Neural cell (in vitro differentiated cells): Measurements from ENCODE around the gene TMCO4. TPM values are rescaled to one million over a fixed set of nuclear protein-coding genes. Genes with fewer than 3 reads are reported as not detected.

Experiments
- H2AFZ ChIP-seq: fragments of 200-600, 300-800 bp; sonication (generic), shearing (Covaris generic); 2 replicates; pipeline ENCODE4 v1.6.0; 2014; ENCODE audit warnings: low read depth, mild to moderate bottlenecking, antibody characterized with exemption, low read length, moderate library complexity
- H3F3A ChIP-seq: fragments of 200-600 bp; shearing (Covaris generic); 2 replicates; pipeline ENCODE4 v1.6.1; 2016; ENCODE audit warnings: mild to moderate bottlenecking, moderate library complexity, mixed read lengths, antibody characterized with exemption, low read length; ENCODE audit not compliant: insufficient read depth, poor library complexity, severe bottlenecking
- H3K27ac ChIP-seq: fragments of 200-600, 300-800 bp; sonication (generic), shearing (Covaris generic); 2 replicates; pipeline ENCODE4 v1.5.1; 2014; ENCODE audit warnings: mild to moderate bottlenecking, low read length, moderate library complexity
- H3K27me3 ChIP-seq: fragments of 300-800, 200-600 bp; sonication (generic), shearing (Covaris generic); 2 replicates; pipeline ENCODE4 v1.6.0; 2014; ENCODE audit warnings: mild to moderate bottlenecking, low read depth, low read length, moderate library complexity; ENCODE audit not compliant: insufficient read depth
- H3K36me3 ChIP-seq: fragments of 300-800, 200-600 bp; sonication (generic), shearing (Covaris generic); 2 replicates; pipeline ENCODE4 v1.5.1; 2014; ENCODE audit warnings: mild to moderate bottlenecking, antibody characterized with exemption, low read length, moderate library complexity; ENCODE audit not compliant: insufficient read depth
- H3K4me2 ChIP-seq: fragments of 300-800, 200-600 bp; sonication (generic), shearing (Covaris generic); 2 replicates; pipeline ENCODE4 v1.6.0; 2014; ENCODE audit warnings: mild to moderate bottlenecking, low read length
- H3K4me3 ChIP-seq: fragments of 300-800, 200-600 bp; sonication (generic), shearing (Covaris generic); 2 replicates; pipeline ENCODE4 v1.5.1; 2014; ENCODE audit warnings: mild to moderate bottlenecking, low read length, moderate library complexity
- H3K79me2 ChIP-seq: fragments of 200-600 bp; shearing (Covaris generic); replicated peaks from 2 replicates; pipeline ENCODE4 v1.6.0; 2014; ENCODE audit warnings: mild to moderate bottlenecking, low read length, moderate library complexity; ENCODE audit not compliant: insufficient read depth
- H3K9ac ChIP-seq: fragments of 300-800, 200-600 bp; sonication (generic), shearing (Covaris generic); 2 replicates; pipeline ENCODE4 v1.6.1; 2016; ENCODE audit warnings: mild to moderate bottlenecking, low read length, mixed read lengths
- H3K9me2 ChIP-seq: fragments of 200-600 bp; shearing (Covaris generic); 2 replicates; pipeline ENCODE4 v1.6.1; 2016; ENCODE audit warnings: mild to moderate bottlenecking, low read length, mixed read lengths; ENCODE audit not compliant: insufficient read depth
- H3K9me3 ChIP-seq: fragments of 200-600, 300-800 bp; sonication (generic), shearing (Covaris generic); 2 replicates; pipeline ENCODE4 v1.6.1; 2016; ENCODE audit warnings: mild to moderate bottlenecking, mixed run types, low read length, moderate library complexity, mixed read lengths
- H4K20me1 ChIP-seq: fragments of 200-600 bp; shearing (Covaris generic); 2 replicates; pipeline ENCODE4 v1.6.1; 2016; ENCODE audit warnings: mild to moderate bottlenecking, mixed run types; ENCODE audit not compliant: insufficient read depth
- EZH2 ChIP-seq: fragments of 200-600, 300-800 bp; shearing (Covaris generic), sonication (generic); IDR thresholded peaks from 2 replicates; pipeline ENCODE4 v1.6.1; 2014; ENCODE audit warnings: antibody characterized with exemption, low read length, borderline replicate concordance, mild to moderate bottlenecking; ENCODE audit not compliant: insufficient read depth, poor library complexity, severe bottlenecking
- MXI1 ChIP-seq: fragments of 450-650 bp; conservative IDR thresholded peaks from 2 replicates; pipeline ENCODE4 v1.6.1; 2014; ENCODE audit warnings: antibody characterized with exemption, mild to moderate bottlenecking; ENCODE audit not compliant: poor library complexity, severe bottlenecking
- POLR2AphosphoS5 ChIP-seq: IDR thresholded peaks from 2 replicates; pipeline ENCODE4 v1.6.1; 2012
- RAD21 ChIP-seq: fragments of 450-650 bp; conservative IDR thresholded peaks from 2 replicates; pipeline ENCODE4 v1.6.1; 2014; ENCODE audit warnings: antibody characterized with exemption, mild to moderate bottlenecking, moderate library complexity
- SMC3 ChIP-seq: fragments of 450-650 bp; conservative IDR thresholded peaks from 2 replicates; pipeline ENCODE4 v1.6.1; 2014; ENCODE audit warnings: antibody characterized with exemption, mild to moderate bottlenecking, moderate library complexity; ENCODE audit not compliant: poor library complexity
- TAF1 ChIP-seq: IDR thresholded peaks from 2 replicates; pipeline ENCODE4 v1.6.1; 2012; ENCODE audit warnings: low read depth
- polyA plus RNA-seq: library from polyadenylated mRNA; depleted of rRNA; stranded (reverse); fragments of >200 nt; gene quantifications from 2 replicates; pipeline ENCODE4 v1.2.3, GENCODE V29; 2014
- TF ChIP-seq, protein P1 (sequence below): fragments of 450-650 bp; IDR thresholded peaks from 2 replicates; pipeline ENCODE4 v1.5.1; 2014; ENCODE audit warnings: antibody characterized with exemption, mild to moderate bottlenecking, moderate library complexity; ENCODE audit not compliant: poor library complexity, severe bottlenecking
- TF ChIP-seq, protein P2 (sequence below): IDR thresholded peaks from 2 replicates; pipeline ENCODE4 v1.6.1; 2012; ENCODE audit warnings: borderline replicate concordance

Gene TMCO4
- polyA plus RNA-seq, 1 donor from 2014 or later, result not detected

GRCh38 chr1:19730793-19731192 is 68.9 kb downstream of the TMCO4 start:
- H3K27me3 ChIP-seq, result no peaks in the 10 kb centered on the region
- H3K36me3 ChIP-seq, result no peaks in the 10 kb centered on the region
- H2AFZ ChIP-seq, result no peak overlapping the region
- no peaks in the 10 kb centered on the region for H3K79me2 ChIP-seq
- no peaks in the 10 kb centered on the region for H3K9me2 ChIP-seq
- no peak overlapping the region for H3K4me3 ChIP-seq
- no peaks in the 10 kb centered on the region for H3K9me3 ChIP-seq
- no peaks in the 10 kb centered on the region for H4K20me1 ChIP-seq
- no peak overlapping the region for H3K4me2 ChIP-seq
- H3F3A ChIP-seq, result no peaks in the 10 kb centered on the region
- TF ChIP-seq POLR2AphosphoS5 (no peak), SMC3 (no peak), EZH2 (no peak)
- no peak overlapping the region for H3K9ac ChIP-seq
- no peak overlapping the region for H3K27ac ChIP-seq

- no peaks in the 10 kb centered on the region for H4K20me1 ChIP-seq
- H3K36me3 ChIP-seq, result no peaks in the 10 kb centered on the region
- no peaks in the 10 kb centered on the region for H3K79me2 ChIP-seq
- H3K9me3 ChIP-seq, result no peaks in the 10 kb centered on the region
- H3K9ac ChIP-seq, result no peak overlapping the region
- H3K27me3 ChIP-seq, result no peaks in the 10 kb centered on the region
- no peak overlapping the region for H2AFZ ChIP-seq
- H3K9me2 ChIP-seq, result no peaks in the 10 kb centered on the region
- no peak overlapping the region for H3K4me2 ChIP-seq
- H3F3A ChIP-seq, result no peaks in the 10 kb centered on the region
- no peak overlapping the region for H3K4me3 ChIP-seq
- no peak for TF ChIP-seq MXI1
- TF ChIP-seq, protein P1, sequence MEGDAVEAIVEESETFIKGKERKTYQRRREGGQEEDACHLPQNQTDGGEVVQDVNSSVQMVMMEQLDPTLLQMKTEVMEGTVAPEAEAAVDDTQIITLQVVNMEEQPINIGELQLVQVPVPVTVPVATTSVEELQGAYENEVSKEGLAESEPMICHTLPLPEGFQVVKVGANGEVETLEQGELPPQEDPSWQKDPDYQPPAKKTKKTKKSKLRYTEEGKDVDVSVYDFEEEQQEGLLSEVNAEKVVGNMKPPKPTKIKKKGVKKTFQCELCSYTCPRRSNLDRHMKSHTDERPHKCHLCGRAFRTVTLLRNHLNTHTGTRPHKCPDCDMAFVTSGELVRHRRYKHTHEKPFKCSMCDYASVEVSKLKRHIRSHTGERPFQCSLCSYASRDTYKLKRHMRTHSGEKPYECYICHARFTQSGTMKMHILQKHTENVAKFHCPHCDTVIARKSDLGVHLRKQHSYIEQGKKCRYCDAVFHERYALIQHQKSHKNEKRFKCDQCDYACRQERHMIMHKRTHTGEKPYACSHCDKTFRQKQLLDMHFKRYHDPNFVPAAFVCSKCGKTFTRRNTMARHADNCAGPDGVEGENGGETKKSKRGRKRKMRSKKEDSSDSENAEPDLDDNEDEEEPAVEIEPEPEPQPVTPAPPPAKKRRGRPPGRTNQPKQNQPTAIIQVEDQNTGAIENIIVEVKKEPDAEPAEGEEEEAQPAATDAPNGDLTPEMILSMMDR, result no peak
- no peak for TF ChIP-seq EZH2
- no peak for TF ChIP-seq POLR2AphosphoS5
- no peak for TF ChIP-seq TAF1
- no peak for TF ChIP-seq SMC3
- TF ChIP-seq, protein P2, sequence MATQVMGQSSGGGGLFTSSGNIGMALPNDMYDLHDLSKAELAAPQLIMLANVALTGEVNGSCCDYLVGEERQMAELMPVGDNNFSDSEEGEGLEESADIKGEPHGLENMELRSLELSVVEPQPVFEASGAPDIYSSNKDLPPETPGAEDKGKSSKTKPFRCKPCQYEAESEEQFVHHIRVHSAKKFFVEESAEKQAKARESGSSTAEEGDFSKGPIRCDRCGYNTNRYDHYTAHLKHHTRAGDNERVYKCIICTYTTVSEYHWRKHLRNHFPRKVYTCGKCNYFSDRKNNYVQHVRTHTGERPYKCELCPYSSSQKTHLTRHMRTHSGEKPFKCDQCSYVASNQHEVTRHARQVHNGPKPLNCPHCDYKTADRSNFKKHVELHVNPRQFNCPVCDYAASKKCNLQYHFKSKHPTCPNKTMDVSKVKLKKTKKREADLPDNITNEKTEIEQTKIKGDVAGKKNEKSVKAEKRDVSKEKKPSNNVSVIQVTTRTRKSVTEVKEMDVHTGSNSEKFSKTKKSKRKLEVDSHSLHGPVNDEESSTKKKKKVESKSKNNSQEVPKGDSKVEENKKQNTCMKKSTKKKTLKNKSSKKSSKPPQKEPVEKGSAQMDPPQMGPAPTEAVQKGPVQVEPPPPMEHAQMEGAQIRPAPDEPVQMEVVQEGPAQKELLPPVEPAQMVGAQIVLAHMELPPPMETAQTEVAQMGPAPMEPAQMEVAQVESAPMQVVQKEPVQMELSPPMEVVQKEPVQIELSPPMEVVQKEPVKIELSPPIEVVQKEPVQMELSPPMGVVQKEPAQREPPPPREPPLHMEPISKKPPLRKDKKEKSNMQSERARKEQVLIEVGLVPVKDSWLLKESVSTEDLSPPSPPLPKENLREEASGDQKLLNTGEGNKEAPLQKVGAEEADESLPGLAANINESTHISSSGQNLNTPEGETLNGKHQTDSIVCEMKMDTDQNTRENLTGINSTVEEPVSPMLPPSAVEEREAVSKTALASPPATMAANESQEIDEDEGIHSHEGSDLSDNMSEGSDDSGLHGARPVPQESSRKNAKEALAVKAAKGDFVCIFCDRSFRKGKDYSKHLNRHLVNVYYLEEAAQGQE, result no peak
- TF ChIP-seq RAD21, result no peak
- H3K27ac ChIP-seq, result no peak overlapping the region
Observed at GRCh38 chr1:19730232-19730631, 69.5 kb downstream of the TMCO4 start.
